GM06990 (cell line): ENCODE data around the gene PDCL2.
"Not testable (repeated sequence)": the region's sequence is repeated elsewhere in the genome, so short reads cannot be mapped to it uniquely, and the experiment has no call there.

ENCODE experiments used
- DNase-seq: peaks from one replicate; pipeline ENCODE4 v3.0.0-alpha.2; 2011; ENCODE audit not compliant: insufficient read length; ENCODE audit errors: extremely low read depth
- H3K27me3 ChIP-seq: replicated peaks from 2 replicates; pipeline ENCODE4 v1.6.0; 2011; ENCODE audit warnings: low read length; ENCODE audit not compliant: control insufficient read depth, insufficient read depth
- H3K36me3 ChIP-seq: 2 replicates; pipeline ENCODE4 v1.5.1; 2011; ENCODE audit warnings: low read length; ENCODE audit not compliant: control insufficient read depth, insufficient read depth
- H3K4me3 ChIP-seq: replicated peaks from 2 replicates; pipeline ENCODE4 v1.5.1; 2011; ENCODE audit warnings: low read depth, mild to moderate bottlenecking, control low read depth, low read length
- TF ChIP-seq, protein P1 (sequence below): IDR thresholded peaks from 2 replicates; pipeline ENCODE4 v1.5.1; 2011; ENCODE audit warnings: low read length, control low read depth, mild to moderate bottlenecking, inconsistent platforms; ENCODE audit not compliant: insufficient read depth, poor library complexity, severe bottlenecking

The PDCL2 gene

DNA sequence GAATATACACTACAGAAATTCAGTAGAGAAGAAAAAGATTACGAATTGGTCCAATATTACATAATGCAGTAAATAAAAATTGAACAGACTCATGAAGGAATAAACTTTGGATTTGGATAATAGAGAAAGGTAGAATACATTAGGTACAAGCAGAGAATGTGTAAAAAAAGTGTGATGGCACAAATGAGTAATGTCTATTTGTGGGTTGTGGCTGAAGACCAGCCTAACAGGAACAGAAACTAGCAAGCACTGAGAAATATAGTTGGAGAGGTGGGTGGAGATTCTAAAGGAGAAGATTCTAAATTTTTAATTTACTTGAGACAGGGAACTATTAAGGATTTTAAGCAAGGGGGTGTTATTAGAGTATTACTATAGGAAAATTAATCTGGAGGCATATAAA lies 30.2 kb downstream of the PDCL2 start:
- H3K4me3 ChIP-seq = no peak overlapping the region
- H3K36me3 ChIP-seq = no peaks in the 10 kb centered on the region
- peak; percentile 34 for DNase-seq
- TF ChIP-seq, protein P1, sequence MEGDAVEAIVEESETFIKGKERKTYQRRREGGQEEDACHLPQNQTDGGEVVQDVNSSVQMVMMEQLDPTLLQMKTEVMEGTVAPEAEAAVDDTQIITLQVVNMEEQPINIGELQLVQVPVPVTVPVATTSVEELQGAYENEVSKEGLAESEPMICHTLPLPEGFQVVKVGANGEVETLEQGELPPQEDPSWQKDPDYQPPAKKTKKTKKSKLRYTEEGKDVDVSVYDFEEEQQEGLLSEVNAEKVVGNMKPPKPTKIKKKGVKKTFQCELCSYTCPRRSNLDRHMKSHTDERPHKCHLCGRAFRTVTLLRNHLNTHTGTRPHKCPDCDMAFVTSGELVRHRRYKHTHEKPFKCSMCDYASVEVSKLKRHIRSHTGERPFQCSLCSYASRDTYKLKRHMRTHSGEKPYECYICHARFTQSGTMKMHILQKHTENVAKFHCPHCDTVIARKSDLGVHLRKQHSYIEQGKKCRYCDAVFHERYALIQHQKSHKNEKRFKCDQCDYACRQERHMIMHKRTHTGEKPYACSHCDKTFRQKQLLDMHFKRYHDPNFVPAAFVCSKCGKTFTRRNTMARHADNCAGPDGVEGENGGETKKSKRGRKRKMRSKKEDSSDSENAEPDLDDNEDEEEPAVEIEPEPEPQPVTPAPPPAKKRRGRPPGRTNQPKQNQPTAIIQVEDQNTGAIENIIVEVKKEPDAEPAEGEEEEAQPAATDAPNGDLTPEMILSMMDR = no peak
- H3K27me3 ChIP-seq = no peaks in the 10 kb centered on the region

DNA sequence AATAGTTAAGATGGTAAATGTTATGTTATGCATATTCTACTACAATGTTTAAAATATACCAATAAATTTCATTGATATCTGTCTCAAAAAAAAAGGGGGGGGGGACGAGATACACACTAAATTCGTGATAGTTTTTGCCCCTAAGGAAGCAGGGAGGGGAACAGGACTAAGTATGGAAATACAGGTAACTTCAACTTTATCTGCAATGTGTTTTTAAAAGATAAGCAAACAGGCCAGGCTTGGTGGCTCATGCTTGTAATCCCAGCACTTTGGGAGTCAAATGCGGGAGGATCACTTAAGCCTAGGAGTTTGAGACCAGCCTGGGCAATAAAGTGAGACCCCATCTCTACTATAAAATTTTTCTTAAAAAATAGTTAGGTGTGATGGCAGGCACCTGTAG lies 31.9 kb downstream of the PDCL2 start:
- DNase-seq = no peak
- TF ChIP-seq, protein P1 = no peak
- Histone ChIP-seq H3K27me3 (no peaks in the 10 kb centered on the region), H3K36me3 (no peaks in the 10 kb centered on the region), H3K4me3 (no peak overlapping the region)

DNA sequence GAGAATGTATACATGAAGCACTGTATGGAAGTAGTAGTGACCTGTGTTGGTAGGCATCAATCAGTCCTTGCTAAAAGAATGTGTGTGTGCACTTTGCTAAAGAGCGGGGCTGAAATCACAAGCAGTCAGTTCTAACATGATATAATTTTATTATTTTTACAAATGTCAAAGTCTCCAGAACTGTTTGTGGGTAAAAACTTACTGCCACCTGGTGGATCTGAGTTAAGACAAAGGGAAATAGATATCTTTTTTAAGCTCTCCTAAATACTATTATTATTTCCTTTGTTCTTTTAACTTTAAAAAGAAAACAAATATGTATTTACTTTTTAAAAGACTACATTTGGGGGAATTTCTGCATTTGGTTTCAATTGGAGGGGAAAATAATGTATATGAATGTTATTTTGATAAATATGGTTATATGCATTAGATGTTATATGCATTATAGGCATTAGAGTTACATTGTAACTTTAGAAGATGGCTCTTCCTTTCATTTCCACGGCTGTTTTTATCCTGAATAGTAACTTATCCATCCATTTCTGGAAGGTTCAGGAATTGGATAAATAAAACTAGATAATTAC lies 37.5 kb downstream of the PDCL2 start:
- H3K36me3 ChIP-seq = no peaks in the 10 kb centered on the region
- no peaks in the 10 kb centered on the region for H3K27me3 ChIP-seq
- DNase-seq = no peak
- TF ChIP-seq, protein P1 = peak; percentile 40
- no peak overlapping the region for H3K4me3 ChIP-seq

DNA sequence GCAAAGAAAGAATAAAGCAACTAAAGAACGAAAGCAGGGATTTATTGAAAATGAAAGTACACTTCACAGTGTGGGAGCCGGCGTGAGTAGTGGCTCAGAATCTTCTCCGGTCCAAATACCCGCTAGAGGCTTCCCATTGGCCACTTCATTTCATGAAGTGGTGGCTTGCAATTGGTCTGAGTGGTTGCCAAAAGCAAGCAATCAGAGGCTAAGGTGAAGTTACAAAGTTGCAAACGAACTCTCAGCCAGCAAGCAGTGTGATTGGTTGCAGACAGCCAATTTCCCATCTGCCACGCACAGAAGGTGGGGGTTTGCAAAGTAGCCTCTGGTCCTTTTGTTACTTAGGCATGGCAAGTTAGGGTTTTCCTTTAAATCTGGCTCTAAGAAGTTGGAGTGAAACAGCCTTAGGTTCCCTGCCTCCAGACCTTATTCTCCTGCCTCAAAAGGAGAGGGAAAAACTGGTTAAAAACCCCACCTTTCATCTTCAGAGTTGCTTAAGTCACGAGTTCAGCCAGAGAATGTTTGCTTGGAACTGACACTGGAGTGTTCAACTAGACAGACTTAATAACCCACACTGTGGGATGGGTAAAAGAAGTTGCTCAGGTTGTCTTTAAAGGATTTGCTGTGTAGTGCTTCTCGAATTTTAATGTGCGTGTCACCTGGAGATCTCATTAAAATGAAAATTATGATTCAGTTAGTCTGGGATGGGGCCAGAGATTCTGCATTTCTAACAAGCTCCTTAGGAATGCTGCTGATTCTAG lies 38.4 kb downstream of the PDCL2 start:
- no peak for DNase-seq
- H3K27me3 ChIP-seq = no peaks in the 10 kb centered on the region
- no peaks in the 10 kb centered on the region for H3K36me3 ChIP-seq
- TF ChIP-seq, protein P1 = no peak
- no peak overlapping the region; the same call in none of the 2 replicates for H3K4me3 ChIP-seq

DNA sequence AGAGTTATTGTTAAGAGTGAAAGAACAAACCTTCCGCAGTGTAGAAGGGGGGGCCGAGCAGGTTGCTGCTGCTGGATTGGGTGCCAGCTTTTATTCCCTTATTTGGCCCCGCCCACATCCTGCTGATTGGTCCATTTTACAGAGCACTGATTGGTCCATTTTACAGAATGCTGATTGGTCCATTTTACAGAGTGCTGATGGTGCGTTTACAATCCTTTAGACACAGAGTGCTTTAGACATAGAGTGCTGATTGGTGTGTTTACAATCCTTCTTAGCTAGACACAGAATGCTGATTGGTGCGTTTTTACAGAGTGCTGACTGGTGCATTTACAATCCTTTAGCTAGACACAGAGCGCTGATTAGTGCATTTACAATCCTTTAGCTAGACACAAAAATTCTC lies 40.1 kb downstream of the PDCL2 start:
- not testable (repeated sequence) for DNase-seq, H3K27me3 ChIP-seq, H3K4me3 ChIP-seq, H3K36me3 ChIP-seq

DNA sequence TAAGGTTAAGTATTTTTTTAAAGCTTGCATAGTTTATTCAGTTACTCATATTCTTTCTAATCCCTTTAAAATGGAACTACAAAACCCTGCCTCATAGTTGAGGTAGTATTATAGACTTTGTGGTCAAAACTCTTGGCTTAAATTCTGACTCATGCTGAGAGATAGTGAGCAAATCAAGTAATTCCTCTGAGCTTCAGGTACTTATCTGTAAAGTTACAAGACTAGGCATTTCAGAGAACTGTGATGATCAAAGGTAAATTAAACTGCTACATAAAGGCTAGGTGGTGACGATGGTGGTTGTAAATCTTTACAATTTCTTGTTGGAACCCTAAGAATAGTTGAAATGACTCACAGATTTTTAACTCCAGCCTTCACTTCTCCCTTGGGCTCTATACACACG lies 42.2 kb downstream of the PDCL2 start:
- Histone ChIP-seq H3K4me3 (no peak overlapping the region), H3K36me3 (no peaks in the 10 kb centered on the region), H3K27me3 (no peaks in the 10 kb centered on the region)
- no peak for DNase-seq
- TF ChIP-seq, protein P1 = no peak
